Progenitor cell of endocrine pancreas (in vitro differentiated cells): ENCODE data around the gene FOXJ3. TPM values are rescaled to one million over a fixed set of nuclear protein-coding genes. Genes with fewer than 3 reads are reported as not detected.

Experiments
- DNase-seq: peaks from one replicate; pipeline ENCODE4 v3.0.0; 2021; ENCODE audit warnings: low spot score; ENCODE audit not compliant: unreplicated experiment
- H3K27ac Mint-ChIP-seq: 2 replicates; pipeline ENCODE4 v1.8.0; 2021; ENCODE audit warnings: mild to moderate bottlenecking, moderate library complexity, mixed read lengths
- H3K27me3 Mint-ChIP-seq: 2 replicates; pipeline ENCODE4 v1.8.0; 2021; ENCODE audit warnings: mixed read lengths
- H3K36me3 Mint-ChIP-seq: 2 replicates; pipeline ENCODE4 v1.8.0; 2022; ENCODE audit warnings: mixed read lengths; ENCODE audit not compliant: insufficient read depth
- H3K4me1 Mint-ChIP-seq: 2 replicates; pipeline ENCODE4 v1.8.0; 2021; ENCODE audit warnings: low read depth, mixed read lengths
- H3K4me3 Mint-ChIP-seq: 2 replicates; pipeline ENCODE4 v1.8.0; 2021; ENCODE audit warnings: low read depth, mild to moderate bottlenecking, moderate library complexity, mixed read lengths
- H3K9me3 Mint-ChIP-seq: 2 replicates; pipeline ENCODE4 v1.8.0; 2021; ENCODE audit warnings: low read depth, mixed read lengths
- CTCF ChIP-seq: fragments of 200-600 bp; sonication (generic); IDR thresholded peaks from one replicate; pipeline ENCODE4 v1.5.0; 2021; ENCODE audit warnings: antibody characterized with exemption, mild to moderate bottlenecking; ENCODE audit not compliant: unreplicated experiment
- long read RNA-seq: library from polyadenylated mRNA; unstranded; transcript quantifications from one replicate; pipeline ENCODE4 v2.0.0, GENCODE V29; 2020
- total RNA-seq: library from RNA; stranded (reverse); gene quantifications from 2 replicates; pipeline ENCODE4 v1.2.1, GENCODE V29; 2021

Gene FOXJ3
- 63.0 and 64.4 TPM in 2 replicates for total RNA-seq
- long read RNA-seq, full-length matches to known transcripts = 2 of 22 reads
- long read RNA-seq, partial matches to known transcripts = 4 of 22 reads
- long read RNA-seq, other reads (novel, unspliced or antisense) = 16 of 22 reads

- H3K36me3 Mint-ChIP-seq = no peaks in the 10 kb centered on the region
- no peaks in the 10 kb centered on the region for H3K9me3 Mint-ChIP-seq
- H3K27ac Mint-ChIP-seq = peak within 1 kb of the TSS; percentile 96
- peak; percentile 91 for DNase-seq
- no peaks in the 10 kb centered on the region for H3K27me3 Mint-ChIP-seq
- H3K4me1 Mint-ChIP-seq = peaks cover 52% of the 10 kb centered on the region
- TF ChIP-seq CTCF = no peak
- H3K4me3 Mint-ChIP-seq = peak within 1 kb of the TSS; percentile 84
Observed at GRCh38 chr1:42335050-42335808, at the start of gene FOXJ3. Gene FOXJ3 (minus strand): TSS chr1:42335235. CDS start chr1:42311093, 24,142 bp downstream.

- no peak for TF ChIP-seq CTCF
- no peaks in the 10 kb centered on the region for H3K9me3 Mint-ChIP-seq
- H3K4me3 Mint-ChIP-seq = peak overlapping the region; percentile 75
- DNase-seq = no peak
- H3K4me1 Mint-ChIP-seq = no peaks in the 10 kb centered on the region
- no peak overlapping the region for H3K27ac Mint-ChIP-seq
- H3K36me3 Mint-ChIP-seq = no peaks in the 10 kb centered on the region
- H3K27me3 Mint-ChIP-seq = peaks cover 51% of the 10 kb centered on the region
Observed at GRCh38 chr1:42381280-42381673, 46.2 kb upstream of the FOXJ3 start.

GRCh38 chr1:42380586-42381279 is 45.7 kb upstream of the FOXJ3 start, which contains the start of gene RIMKLA:
Gene RIMKLA (plus strand): TSS chr1:42380792. CDS start chr1:42380935, 143 bp downstream.
- no peak for TF ChIP-seq CTCF
- no peaks in the 10 kb centered on the region for H3K9me3 Mint-ChIP-seq
- H3K27me3 Mint-ChIP-seq = peaks cover 54% of the 10 kb centered on the region
- no peaks in the 10 kb centered on the region for H3K36me3 Mint-ChIP-seq
- H3K27ac Mint-ChIP-seq = no peak within 1 kb of the TSS
- H3K4me1 Mint-ChIP-seq = no peaks in the 10 kb centered on the region
- DNase-seq = peak; percentile 52
- H3K4me3 Mint-ChIP-seq = peak within 1 kb of the TSS; percentile 75

DNA sequence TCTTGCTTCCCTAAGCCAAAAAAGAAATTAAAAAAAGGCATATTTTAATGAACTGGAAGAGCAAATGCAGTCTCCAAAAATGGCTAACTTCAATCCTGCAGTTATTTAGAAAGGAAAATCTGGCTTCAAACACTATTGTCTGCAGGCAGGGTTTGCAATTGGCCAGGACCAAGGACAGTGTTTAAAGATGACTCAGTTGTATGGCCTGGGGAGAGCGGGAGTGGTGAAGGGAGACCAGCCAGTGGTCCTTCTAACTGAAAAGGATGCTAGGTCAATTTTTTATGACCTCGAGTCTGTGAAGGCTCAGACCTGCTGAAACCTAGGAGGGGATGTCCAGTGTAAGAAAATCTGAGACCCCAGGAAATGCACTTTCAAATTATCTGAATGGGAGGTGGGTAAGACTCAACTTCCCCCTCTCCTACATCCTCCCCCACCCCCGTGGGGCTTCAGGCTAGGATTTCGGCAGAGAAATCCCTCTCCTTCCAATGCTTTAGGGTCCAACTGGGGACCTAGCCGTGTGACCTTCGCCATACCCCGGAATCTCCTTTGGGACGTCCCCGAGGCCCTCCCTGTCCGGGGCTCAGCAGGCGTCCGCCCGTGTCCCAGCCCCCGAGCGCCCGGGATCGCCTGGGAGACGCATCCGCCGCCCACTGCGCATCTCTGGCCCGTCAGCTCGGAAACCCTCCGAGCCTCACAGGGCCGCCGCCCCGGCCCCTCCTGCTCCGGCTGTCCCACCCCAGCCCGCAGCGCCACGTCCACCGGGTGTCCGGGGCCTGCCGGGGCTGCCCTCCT is 45.0 kb upstream of the FOXJ3 start:
- H3K27me3 Mint-ChIP-seq = peaks cover 54% of the 10 kb centered on the region
- TF ChIP-seq CTCF = no peak
- no peaks in the 10 kb centered on the region for H3K4me1 Mint-ChIP-seq
- no peak overlapping the region for H3K27ac Mint-ChIP-seq
- peak overlapping the region; percentile 73 for H3K4me3 Mint-ChIP-seq
- DNase-seq = no peak
- no peaks in the 10 kb centered on the region for H3K9me3 Mint-ChIP-seq
- no peaks in the 10 kb centered on the region for H3K36me3 Mint-ChIP-seq

DNA sequence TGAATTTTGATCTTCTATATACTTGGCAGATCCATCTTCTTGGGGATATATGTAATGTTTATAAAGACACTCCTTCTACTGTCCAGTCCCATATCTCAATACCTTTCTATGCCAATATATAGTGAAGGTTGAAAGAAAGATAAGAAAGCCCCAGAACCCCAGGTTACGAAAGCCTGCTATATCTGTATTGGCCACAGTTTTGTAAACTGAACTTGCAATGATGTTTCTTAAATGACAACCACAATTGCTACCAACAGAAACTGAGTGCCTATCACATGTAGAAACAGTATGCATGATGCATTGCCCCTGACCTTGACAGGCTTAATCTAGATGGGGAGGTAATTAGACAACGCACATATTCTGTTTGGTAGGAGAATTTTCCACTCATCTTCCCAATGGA is 37.8 kb upstream of the FOXJ3 start:
- H3K4me3 Mint-ChIP-seq = no peak overlapping the region
- H3K36me3 Mint-ChIP-seq = no peaks in the 10 kb centered on the region
- no peaks in the 10 kb centered on the region for H3K9me3 Mint-ChIP-seq
- H3K27me3 Mint-ChIP-seq = peaks cover 20% of the 10 kb centered on the region
- no peak for TF ChIP-seq CTCF
- no peak overlapping the region for H3K27ac Mint-ChIP-seq
- no peak for DNase-seq
- H3K4me1 Mint-ChIP-seq = peaks cover 16% of the 10 kb centered on the region
